C4-2B (cell line): ENCODE data around the gene SH3RF2.
"Not testable (repeated sequence)": the region's sequence is repeated elsewhere in the genome, so short reads cannot be mapped to it uniquely, and the experiment has no call there.

Experiments
- H3K27ac ChIP-seq: fragments of 450-650 bp; 2 replicates; pipeline ENCODE4 v1.5.1; 2017
- CTCF ChIP-seq: fragments of 450-650 bp; conservative IDR thresholded peaks from 2 replicates; pipeline ENCODE4 v1.5.1; 2017; ENCODE audit warnings: mild to moderate bottlenecking
- ZFX ChIP-seq: fragments of 450-650 bp; IDR thresholded peaks from 2 replicates; pipeline ENCODE4 v1.6.1; 2017

SH3RF2 gene

GRCh38 chr5:145948047-145948446 lies 11.7 kb downstream of the SH3RF2 start:
- no peak overlapping the region for H3K27ac ChIP-seq
- TF ChIP-seq CTCF (no peak), ZFX (no peak)

- no peak overlapping the region for H3K27ac ChIP-seq
- TF ChIP-seq ZFX: no peak
- no peak for TF ChIP-seq CTCF
Observed at GRCh38 chr5:145948921-145949320, 12.5 kb downstream of the SH3RF2 start.

- TF ChIP-seq ZFX (no peak), CTCF (no peak)
- H3K27ac ChIP-seq: no peak overlapping the region
Observed at GRCh38 chr5:145949474-145949873, 13.1 kb downstream of the SH3RF2 start.

- H3K27ac ChIP-seq: no peak overlapping the region
- no peak for TF ChIP-seq CTCF
- TF ChIP-seq ZFX: no peak
Observed at GRCh38 chr5:145951071-145951470, 14.7 kb downstream of the SH3RF2 start.

GRCh38 chr5:145953202-145953601 lies 16.8 kb downstream of the SH3RF2 start:
- no peak overlapping the region for H3K27ac ChIP-seq
- no peak for TF ChIP-seq CTCF
- TF ChIP-seq ZFX: no peak

- H3K27ac ChIP-seq: not testable (repeated sequence)
Observed at GRCh38 chr5:145954140-145954539, 17.8 kb downstream of the SH3RF2 start.

- no peak overlapping the region for H3K27ac ChIP-seq
- no peak for TF ChIP-seq CTCF
- TF ChIP-seq ZFX: no peak
Observed at GRCh38 chr5:145957388-145957787, 21.0 kb downstream of the SH3RF2 start.

- no peak overlapping the region for H3K27ac ChIP-seq
- TF ChIP-seq ZFX (no peak), CTCF (no peak)
Observed at GRCh38 chr5:145958436-145958835, 22.1 kb downstream of the SH3RF2 start.
